GM15510 (cell line): Measurements from ENCODE around the gene SPTB.

Experiments
- POLR2A ChIP-seq: IDR thresholded peaks from 3 replicates; pipeline ENCODE4 v1.6.1; 2011; ENCODE audit warnings: borderline replicate concordance; ENCODE audit not compliant: insufficient read length; ENCODE audit errors: extremely low read depth

The SPTB gene

DNA sequence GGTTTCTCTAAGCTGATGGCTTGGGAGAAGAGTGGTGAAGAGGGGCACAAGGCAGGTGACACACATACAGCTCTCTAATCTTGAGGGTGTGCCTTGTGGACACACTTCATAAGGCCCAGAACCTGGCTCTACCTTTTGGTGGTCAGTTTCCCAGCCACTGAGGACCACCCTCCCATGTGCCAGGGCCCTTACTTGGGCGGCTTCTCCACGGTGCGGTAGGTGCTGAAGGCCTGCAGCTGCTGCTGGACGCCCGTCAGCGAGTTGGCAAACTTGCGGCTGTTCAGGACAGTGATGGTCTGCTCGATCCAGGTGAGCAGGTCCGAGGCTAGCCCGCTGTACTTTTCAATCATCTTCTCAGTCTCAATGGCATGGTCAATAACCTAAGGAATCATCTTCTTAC, 80.2 kb downstream of the SPTB start:
- TF ChIP-seq POLR2A = no peak

DNA sequence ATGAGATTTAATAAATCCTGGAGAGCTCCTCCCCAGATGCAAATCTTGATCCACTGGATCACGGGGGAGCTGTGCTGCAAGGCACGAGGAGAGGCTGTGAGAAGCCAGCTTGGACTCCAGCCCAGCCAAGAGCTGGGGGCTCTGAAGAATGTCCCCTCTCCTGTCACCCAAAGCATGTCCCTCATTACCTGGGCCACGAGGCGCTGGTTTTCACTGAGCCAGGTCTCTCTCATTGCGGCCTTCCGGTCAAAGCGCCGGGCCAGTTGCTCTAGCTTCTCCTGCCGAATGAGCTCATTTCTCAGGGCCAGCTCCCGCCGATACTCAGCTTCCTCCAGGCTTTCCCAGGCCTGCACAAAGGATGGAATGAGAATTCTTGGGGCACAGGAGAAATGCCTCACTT, 83.3 kb downstream of the SPTB start:
- TF ChIP-seq POLR2A = no peak

GRCh38 chr14:64795921-64796320, 83.8 kb downstream of the SPTB start:
- no peak for TF ChIP-seq POLR2A

DNA sequence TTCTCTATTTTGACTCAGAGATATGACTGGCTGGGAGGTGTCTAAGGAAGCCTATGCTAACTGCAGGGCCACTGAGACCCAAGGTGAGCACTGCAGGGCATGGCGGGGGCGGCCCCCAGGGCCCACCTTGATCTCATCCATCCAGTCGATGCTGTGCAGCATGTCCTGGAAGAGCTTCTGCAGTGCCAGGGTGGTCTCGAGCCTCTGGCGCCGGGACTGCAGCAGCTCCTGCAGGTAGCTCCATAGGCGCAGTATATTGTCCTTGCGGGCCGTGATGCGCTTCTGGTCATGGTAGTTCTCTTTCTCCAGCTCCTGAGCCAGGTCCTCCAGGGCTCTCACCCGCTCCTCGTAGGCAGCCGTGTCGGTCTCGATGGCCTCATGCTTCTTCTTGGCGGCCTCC, 84.5 kb downstream of the SPTB start:
- no peak for TF ChIP-seq POLR2A

DNA sequence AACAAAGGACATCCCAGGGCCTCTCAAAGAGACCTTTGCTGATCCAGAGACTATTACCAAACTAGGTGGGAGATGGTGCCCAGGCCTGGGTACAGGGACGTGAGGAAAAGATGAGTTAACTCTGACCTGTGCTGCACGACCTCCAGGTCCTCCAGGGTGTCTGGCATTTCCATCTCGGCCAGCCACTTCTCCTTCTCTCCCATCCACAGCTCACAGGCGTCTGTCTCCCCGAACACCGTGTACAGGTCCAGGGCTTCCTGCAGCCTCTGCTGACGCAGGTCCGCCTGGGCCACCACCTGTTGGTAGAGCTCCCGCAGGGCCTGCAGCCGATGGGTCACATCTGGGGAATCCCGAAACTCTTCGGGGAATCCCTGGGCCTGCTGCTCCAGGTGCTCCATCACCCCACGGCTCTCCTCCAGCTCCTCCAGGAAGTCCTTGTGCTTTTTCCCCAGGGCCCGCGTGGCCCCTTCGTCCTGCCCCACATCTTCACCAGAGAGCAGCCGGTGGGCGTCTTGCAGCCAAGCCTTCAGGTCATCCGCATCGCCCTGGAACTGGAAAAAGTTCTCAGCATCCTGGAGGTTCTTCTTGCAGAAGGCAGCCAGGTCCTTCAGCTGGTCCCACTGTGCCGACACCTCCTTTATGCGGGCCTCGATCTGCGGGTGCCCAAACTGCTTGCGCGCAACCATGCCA, 86.7 kb downstream of the SPTB start:
- no peak for TF ChIP-seq POLR2A

GRCh38 chr14:64792231-64792630, 87.5 kb downstream of the SPTB start:
- no peak for TF ChIP-seq POLR2A

DNA sequence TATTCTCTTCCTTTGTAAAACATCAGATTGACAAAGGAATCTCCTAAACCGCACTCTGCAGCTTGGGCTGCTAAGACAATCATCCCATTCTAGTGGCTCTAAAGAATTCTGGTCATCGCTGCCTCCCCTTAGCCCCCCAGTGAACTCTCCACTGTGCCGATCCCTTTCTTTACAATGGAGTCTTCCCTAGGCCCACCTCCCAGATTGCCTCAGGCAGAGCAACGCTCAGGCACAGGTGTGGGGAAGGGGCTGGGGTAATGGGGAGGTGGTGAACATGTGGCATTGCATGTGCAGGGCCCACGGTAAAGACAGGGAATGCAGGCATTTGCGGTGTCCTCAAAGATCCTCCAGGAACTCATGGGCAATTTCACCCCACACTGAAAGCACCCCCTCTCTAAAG, 89.2 kb downstream of the SPTB start:
- TF ChIP-seq POLR2A = no peak

DNA sequence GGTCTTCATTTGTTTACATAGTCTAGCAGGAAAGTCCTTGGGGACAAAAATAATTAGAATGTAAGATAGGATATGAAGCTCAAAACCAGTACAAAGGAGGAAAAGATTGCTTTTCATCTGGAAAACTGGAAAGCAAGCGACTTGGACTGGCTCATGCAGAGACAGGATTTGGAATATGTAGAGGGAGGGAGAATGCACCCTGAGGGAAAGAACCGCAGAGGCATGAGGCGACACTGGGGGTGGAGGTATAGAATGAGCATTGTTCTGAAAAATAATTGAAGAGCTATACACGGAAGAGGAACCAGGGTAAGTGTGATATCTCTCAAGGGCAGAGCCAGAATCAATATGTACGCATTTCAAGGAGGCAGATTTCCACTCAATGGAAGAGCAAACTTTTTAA, 90.0 kb downstream of the SPTB start:
- TF ChIP-seq POLR2A = no peak

GRCh38 chr14:64788706-64789105, 91.0 kb downstream of the SPTB start:
- no peak for TF ChIP-seq POLR2A

GRCh38 chr14:64787619-64788018, 92.1 kb downstream of the SPTB start:
- no peak for TF ChIP-seq POLR2A

DNA sequence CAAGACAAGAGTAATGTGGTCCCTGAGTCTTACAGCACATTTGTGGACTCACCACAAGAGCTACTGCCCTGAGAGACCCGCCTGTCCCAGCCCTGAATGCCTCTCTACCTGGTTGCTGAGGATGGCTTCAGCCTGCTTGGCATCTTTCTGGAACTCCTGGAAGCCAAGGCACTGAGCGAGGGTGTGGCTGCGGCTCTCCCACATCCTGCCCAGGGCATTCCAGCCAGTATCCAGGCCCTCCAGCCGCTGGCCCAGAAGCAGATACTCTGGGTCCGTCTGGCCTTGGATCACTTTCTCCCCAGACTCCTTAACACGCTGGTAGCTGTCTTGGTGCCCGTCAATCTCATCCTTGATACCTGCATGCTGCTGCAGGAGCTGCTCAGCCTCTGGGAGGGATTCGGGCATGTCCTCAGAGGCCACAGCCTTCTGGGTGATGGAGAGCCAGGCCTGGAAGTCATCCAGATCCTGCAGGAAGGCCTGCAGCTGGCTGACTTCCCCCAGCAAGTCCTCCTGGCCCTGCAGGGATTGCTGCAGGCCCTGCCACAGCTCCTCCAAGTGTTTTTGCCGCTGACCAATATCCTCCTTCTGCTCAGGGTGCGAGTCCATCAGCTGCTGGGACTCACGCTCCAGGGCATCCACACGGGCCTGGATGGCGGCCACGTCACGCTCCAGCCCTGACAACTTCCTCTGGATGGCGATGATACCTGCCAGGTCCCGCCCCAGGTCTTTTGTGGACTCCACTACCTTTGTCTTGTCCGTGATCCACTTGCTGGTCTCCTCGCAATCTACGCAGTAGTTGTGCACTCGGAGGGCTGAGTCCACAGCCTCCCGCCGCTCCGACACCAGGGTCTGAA, 93.2 kb downstream of the SPTB start:
- TF ChIP-seq POLR2A = no peak

- TF ChIP-seq POLR2A = no peak
Observed at GRCh38 chr14:64784006-64784405, 95.7 kb downstream of the SPTB start.

DNA sequence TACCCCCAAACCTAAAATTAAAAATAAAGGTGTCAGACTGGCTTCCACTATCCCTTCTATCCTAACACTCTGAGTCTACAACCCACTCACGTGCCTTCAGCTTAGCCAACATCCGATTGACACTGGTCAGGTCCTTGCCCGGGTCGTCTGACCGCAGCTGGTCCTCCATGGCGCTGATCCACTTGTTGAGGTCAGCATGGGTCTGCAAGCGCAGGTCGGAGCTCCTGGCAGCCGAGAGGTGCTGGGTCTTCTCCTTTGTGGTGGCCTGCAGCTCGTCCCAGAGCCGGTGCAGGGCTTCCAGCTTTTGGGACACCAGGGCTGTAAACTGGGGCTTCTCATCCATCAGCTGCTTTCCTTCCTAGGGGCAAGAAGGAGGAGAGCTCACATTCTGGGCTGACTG, 97.5 kb downstream of the SPTB start:
- TF ChIP-seq POLR2A = no peak

DNA sequence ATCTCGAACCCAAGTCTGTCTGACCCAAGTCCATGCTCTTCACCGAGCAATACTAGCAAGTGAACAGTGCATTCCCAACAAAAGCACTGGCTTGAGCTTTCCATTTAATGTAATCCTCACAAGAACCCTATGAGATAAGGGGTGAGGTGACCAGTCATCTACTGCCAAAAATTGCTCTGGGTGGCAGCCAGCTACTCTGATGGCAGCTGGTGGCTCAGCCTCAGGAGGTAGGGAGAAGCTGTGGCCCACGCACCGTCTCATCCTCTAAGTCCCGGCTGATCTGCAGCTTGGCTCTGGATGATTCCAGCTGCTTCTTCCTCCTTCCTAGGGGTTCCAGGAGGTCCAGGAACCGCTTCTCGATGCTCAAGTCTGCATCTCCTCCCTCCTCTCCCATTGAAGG, 100.2 kb downstream of the SPTB start:
- TF ChIP-seq POLR2A = no peak

GRCh38 chr14:64778104-64778754, 101.5 kb downstream of the SPTB start:
- TF ChIP-seq POLR2A = no peak

DNA sequence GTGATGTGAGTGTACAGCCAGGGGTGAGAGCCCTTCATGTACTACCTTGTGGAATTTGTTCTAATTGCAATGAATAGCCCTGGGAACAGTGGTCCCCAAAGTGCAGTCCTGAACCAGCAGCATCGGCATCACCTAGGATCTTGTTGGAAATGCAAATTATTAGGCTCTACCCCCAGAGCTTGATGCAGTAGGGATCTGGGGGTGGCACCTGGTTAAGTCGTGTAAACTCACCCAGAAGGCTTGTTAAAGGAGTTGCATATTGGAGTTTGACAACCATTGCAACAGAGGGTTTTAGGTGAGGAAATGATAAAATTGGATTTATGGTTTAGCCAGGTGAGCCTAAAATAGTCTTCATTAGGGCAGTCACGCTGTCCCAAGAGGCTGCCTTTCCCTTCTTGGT, 102.2 kb downstream of the SPTB start:
- TF ChIP-seq POLR2A = no peak

DNA sequence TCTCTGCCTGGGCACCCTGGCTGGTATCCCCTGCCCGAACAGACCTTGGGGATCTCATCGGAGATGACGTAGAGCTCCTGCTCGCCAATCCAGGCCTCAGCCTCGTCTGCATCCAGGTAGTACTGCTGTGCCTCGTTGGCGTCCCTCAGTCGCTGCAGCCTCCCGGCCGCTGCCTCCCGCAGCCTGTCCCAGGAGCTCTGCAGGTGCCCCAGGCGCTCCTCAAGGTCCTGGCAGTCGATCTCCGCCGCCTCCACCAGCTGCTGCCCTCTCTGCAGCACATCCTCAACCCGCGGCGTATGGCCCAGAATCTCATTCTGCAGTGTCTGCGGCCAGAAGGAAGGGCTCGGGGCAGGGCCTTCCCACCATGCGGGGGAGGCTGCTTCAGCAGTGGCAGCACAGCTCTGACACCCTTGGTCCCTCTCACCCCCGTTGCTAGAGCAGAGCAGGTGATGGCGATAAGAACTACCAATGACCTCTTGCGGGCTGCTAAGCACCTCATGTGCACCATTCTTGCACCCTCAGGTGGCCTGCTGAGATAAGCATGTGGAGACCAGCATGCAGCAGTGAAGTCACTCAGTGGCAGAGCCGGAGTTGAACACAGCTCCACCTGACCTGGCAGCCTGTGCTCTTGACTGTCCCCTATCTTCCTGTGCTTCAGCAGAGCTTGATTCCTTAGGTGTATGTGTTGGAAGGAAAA, 104.5 kb downstream of the SPTB start:
- TF ChIP-seq POLR2A = no peak
